Measurements from ENCODE around the gene HOXD4. TPM values are rescaled to one million over a fixed set of nuclear protein-coding genes. Genes with fewer than 3 reads are reported as not detected.

Gene HOXD4
- total RNA-seq, 1 experiment from 2014 or later = 0.17 TPM

DNA sequence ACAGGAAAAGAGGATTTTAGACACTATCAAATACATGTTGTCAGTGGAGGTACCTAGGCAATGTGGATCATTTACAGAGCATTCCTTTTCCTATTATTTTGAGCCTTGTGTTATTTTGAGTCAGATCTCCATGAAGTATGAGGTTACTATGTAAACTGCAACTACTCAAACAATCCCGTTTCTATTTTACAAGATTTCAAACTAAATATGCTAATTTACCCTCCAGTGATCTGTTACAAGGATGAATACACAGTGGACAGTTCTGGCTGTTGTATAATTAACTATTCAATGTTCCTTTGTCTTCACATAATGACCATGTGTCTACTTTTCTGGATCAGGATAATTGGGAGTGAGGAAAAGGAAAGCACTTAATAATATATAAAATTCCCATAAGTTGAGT, 41.7 kb downstream of the HOXD4 start:
- no peak for DNase-seq (ENCODE audit: low read depth)
- in situ Hi-C loops (cut with HindIII; ENCODE audit: low pct_unique_long_range_greater_than_20kb, low sequenced_read_pairs) = no loop called here

DNA sequence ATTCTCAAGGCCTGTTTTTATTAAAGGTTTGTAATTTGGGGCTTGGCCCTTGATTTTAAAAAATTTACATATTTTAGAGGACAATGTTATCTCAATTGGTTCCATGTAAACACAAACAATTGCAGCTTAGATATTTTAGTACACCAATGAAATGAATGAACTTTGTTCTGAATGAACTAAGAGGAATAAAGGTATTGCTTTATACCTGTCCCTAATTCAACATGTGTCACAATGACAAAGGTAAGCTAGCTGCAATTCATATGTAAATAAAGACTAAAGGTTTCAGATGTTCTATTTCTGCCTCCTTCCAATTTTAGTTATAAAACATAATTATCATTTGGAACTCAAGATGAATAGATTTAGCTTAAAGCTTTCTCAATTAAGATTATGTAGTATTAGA, 48.6 kb downstream of the HOXD4 start:
- no peak for DNase-seq (ENCODE audit: low read depth)
- in situ Hi-C loops (cut with HindIII; ENCODE audit: low pct_unique_long_range_greater_than_20kb, low sequenced_read_pairs) = no loop called here

DNA sequence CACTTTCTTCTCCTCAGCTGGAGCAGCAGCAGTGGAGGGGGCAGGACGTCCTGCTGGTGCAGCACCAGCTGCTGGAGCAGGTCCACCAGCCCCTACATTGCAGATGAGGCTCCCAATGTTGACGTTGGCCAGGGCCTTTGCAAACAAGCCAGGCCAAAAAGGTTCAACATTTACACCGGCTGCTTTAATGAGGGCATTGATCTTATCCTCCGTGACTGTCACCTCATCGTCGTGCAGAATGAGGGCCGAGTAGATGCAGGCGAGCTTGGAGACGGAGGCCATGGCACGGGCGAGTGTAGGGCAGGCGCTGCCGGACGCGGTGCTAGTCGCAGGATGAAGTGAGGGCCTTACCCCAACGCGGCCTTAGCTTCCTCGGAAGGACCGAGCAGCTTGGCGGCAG, 49.6 kb downstream of the HOXD4 start:
- in situ Hi-C loops (cut with HindIII; ENCODE audit: low pct_unique_long_range_greater_than_20kb, low sequenced_read_pairs) = no loop called here
- DNase-seq (ENCODE audit: low read depth) = no peak

DNA sequence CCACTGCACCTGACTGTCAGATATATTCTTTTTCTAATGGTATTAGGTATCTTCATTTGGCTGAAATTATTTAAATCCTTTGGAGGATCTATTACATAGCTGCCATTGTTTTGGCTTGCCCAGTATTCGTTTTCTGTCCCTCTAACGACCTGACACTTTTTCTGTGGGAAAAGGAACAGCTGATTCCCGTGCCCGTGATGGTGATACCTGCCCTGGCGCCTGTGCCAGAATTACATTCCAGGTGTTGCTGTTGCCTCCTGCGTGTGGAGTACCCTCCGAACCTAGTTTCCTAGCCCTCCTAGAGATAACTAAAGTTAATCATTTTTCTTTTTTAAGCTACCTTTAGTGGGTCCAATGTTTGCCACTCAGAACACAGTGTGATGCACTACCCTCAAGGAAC, 51.1 kb downstream of the HOXD4 start:
- in situ Hi-C loops (cut with HindIII; ENCODE audit: low pct_unique_long_range_greater_than_20kb, low sequenced_read_pairs) = no loop called here
- no peak for DNase-seq (ENCODE audit: low read depth)

Other genes with a start within 250 kb of the HOXD4 start
- gene LNPK, start 149.3 kb upstream of the HOXD4 start, total RNA-seq (2014; rRNA removed; shearing (Covaris generic); ENCODE audit: low replicate concordance) = 7.1 and 24.1 TPM in 2 replicates
- not detected in 2 replicates for gene EVX2, start 67.6 kb upstream of the HOXD4 start, total RNA-seq (2014; rRNA removed; shearing (Covaris generic); ENCODE audit: low replicate concordance)
- not detected in 2 replicates for gene HOXD13, start 58.8 kb upstream of the HOXD4 start, total RNA-seq (2014; rRNA removed; shearing (Covaris generic); ENCODE audit: low replicate concordance)
- gene HOXD12, start 51.8 kb upstream of the HOXD4 start, total RNA-seq (2014; rRNA removed; shearing (Covaris generic); ENCODE audit: low replicate concordance) = not detected in 2 replicates
- gene HOXD11, start 44.3 kb upstream of the HOXD4 start, total RNA-seq (2014; rRNA removed; shearing (Covaris generic); ENCODE audit: low replicate concordance) = 3.7 TPM in 1 of 2 replicates, not detected in the other
- 4.3 and 8.8 TPM in 2 replicates for gene HOXD10, start 34.8 kb upstream of the HOXD4 start, total RNA-seq (2014; rRNA removed; shearing (Covaris generic); ENCODE audit: low replicate concordance)
- 9.5 and 13.4 TPM in 2 replicates for gene HOXD9, start 28.8 kb upstream of the HOXD4 start, total RNA-seq (2014; rRNA removed; shearing (Covaris generic); ENCODE audit: low replicate concordance)
- 20.0 and 22.0 TPM in 2 replicates for gene HOXD8, start 21.8 kb upstream of the HOXD4 start, total RNA-seq (2014; rRNA removed; shearing (Covaris generic); ENCODE audit: low replicate concordance)
- 4.8 and 7.5 TPM in 2 replicates for gene HOXD3, start 5.8 kb downstream of the HOXD4 start, total RNA-seq (2014; rRNA removed; shearing (Covaris generic); ENCODE audit: low replicate concordance)
- 2.4 TPM in 1 of 2 replicates, not detected in the other for gene HOXD1, start 37.1 kb downstream of the HOXD4 start, total RNA-seq (2014; rRNA removed; shearing (Covaris generic); ENCODE audit: low replicate concordance)
- gene MTX2, start 117.9 kb downstream of the HOXD4 start, total RNA-seq (2014; rRNA removed; shearing (Covaris generic); ENCODE audit: low replicate concordance) = 60.2 and 69.4 TPM in 2 replicates

All from Caki2 (cell line).